HEK293T (cell line): Measurements from ENCODE around the gene TMEM145.
"Not testable (repeated sequence)": the region's sequence is repeated elsewhere in the genome, so short reads cannot be mapped to it uniquely, and the experiment has no call there.

Experiments
- CTCF ChIA-PET: fragments of 350-600 bp; formaldehyde crosslinking; extraction: SDS; loops from one replicate; lab custom pipeline; 2021; ENCODE audit warnings: antibody characterized with exemption, inconsistent platforms; lab: Yijun Ruan, JAX
- POLR2A ChIA-PET: fragments of 350-600 bp; formaldehyde crosslinking; extraction: SDS; loops from one replicate; lab custom pipeline; 2020; ENCODE audit warnings: antibody characterized with exemption, inconsistent platforms; lab: Yijun Ruan, JAX
- DNase-seq: peaks from one replicate; pipeline ENCODE4 v3.0.0; 2012; ENCODE audit warnings: mixed read lengths; ENCODE audit errors: extremely low spot score
- ARNT ChIP-seq: fragments of 450-650 bp; IDR thresholded peaks from 2 replicates; pipeline ENCODE4 v1.6.1; 2017; ENCODE audit warnings: mild to moderate bottlenecking
- BHLHE40 ChIP-seq: fragments of 450-650 bp; IDR thresholded peaks from 2 replicates; pipeline ENCODE4 v1.6.1; 2016; ENCODE audit warnings: mild to moderate bottlenecking, moderate library complexity, borderline replicate concordance
- CTBP1 ChIP-seq: fragments of 450-650 bp; IDR thresholded peaks from 2 replicates; pipeline ENCODE4 v1.6.1; 2016; ENCODE audit warnings: borderline replicate concordance
- ELF4 ChIP-seq: fragments of 450-650 bp; IDR thresholded peaks from 2 replicates; pipeline ENCODE4 v1.6.1; 2017; ENCODE audit warnings: antibody characterized with exemption
- FOXA1 ChIP-seq: fragments of 450-650 bp; IDR thresholded peaks from 2 replicates; pipeline ENCODE4 v1.6.1; 2016; ENCODE audit warnings: mild to moderate bottlenecking
- FOXK2 ChIP-seq: fragments of 450-650 bp; IDR thresholded peaks from 2 replicates; pipeline ENCODE4 v1.6.1; 2016; ENCODE audit warnings: mild to moderate bottlenecking
- FOXM1 ChIP-seq: fragments of 450-650 bp; IDR thresholded peaks from 2 replicates; pipeline ENCODE4 v1.6.1; 2017; ENCODE audit warnings: mild to moderate bottlenecking, borderline replicate concordance
- HDGF ChIP-seq: fragments of 450-650 bp; IDR thresholded peaks from 2 replicates; pipeline ENCODE4 v1.6.1; 2017; ENCODE audit warnings: antibody characterized with exemption, borderline replicate concordance
- L3MBTL2 ChIP-seq: fragments of 450-650 bp; conservative IDR thresholded peaks from 2 replicates; pipeline ENCODE4 v1.6.1; 2016; ENCODE audit warnings: mild to moderate bottlenecking
- LEF1 ChIP-seq: fragments of 450-650 bp; IDR thresholded peaks from 2 replicates; pipeline ENCODE4 v1.6.1; 2017; ENCODE audit warnings: mild to moderate bottlenecking, borderline replicate concordance
- NFRKB ChIP-seq: fragments of 450-650 bp; IDR thresholded peaks from 2 replicates; pipeline ENCODE4 v1.6.1; 2016; ENCODE audit warnings: mild to moderate bottlenecking, moderate library complexity
- PKNOX1 ChIP-seq: fragments of 450-650 bp; IDR thresholded peaks from 2 replicates; pipeline ENCODE4 v1.6.1; 2016
- SP1 ChIP-seq: fragments of 450-650 bp; IDR thresholded peaks from 2 replicates; pipeline ENCODE4 v1.6.1; 2017
- SUZ12 ChIP-seq: fragments of 450-650 bp; IDR thresholded peaks from 2 replicates; pipeline ENCODE4 v1.6.1; 2016; ENCODE audit warnings: mild to moderate bottlenecking
- TARDBP ChIP-seq: fragments of 450-650 bp; IDR thresholded peaks from 2 replicates; pipeline ENCODE4 v1.6.1; 2016
- ZNF384 ChIP-seq: fragments of 450-650 bp; IDR thresholded peaks from 2 replicates; pipeline ENCODE4 v1.6.1; 2016

Gene TMEM145

DNA sequence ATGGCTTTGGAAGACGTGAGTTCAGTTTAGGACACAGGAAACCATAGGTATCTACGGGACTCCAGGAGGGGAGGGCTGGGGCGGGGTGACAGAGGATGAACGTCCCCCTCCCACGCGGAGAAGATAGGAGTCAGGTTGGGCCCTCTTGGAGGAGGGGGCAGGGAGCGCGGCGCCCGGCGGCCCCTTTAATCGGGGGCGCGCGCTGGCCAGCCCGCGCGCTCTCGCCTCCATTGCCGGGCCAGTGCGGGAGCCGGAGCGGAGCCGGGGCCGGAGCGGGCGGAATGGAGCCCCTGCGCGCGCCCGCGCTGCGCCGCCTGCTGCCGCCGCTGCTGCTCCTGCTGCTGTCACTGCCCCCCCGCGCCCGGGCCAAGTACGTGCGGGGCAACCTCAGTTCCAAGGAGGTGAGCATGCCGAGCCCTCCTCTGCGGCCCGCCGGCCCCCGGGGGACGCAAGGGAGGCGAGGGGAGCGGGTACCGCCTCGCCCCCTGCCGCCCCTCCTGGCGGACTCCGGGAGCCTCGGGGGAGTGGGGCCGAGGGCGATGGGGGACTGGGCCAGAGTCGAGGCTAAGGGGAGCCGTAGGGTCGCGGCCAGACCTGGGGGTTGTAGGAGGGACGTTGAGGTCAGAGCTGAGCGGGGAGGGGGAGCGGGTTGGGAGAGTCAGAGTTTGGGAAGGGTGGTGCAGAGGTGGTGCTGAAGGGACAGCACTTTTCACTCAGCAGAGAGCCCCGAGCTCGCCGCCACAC, at the start of gene TMEM145:
TMEM145 (plus strand) TSS at position 214 of the 744 bp plus-strand sequence; CDS start at position 282, 68 bp downstream.
- POLR2A ChIA-PET: interaction anchor here (0.7 to 1.7 kb wide), 3 partner anchors 70 to 83 kb away, joined by 3 to 4 read pairs (median 4); no protein-coding TSS in a partner anchor
- peak; percentile 72; the same call in 1 of the 2 replicates for TF ChIP-seq FOXM1
- no peak for TF ChIP-seq FOXA1
- TF ChIP-seq L3MBTL2: peak; percentile 40
- CTCF ChIA-PET: no interaction called here
- DNase-seq: peak; percentile 81

- POLR2A ChIA-PET: interaction anchor here (1.1 kb wide), 1 partner anchor 10 kb away, joined by 4 read pairs; no protein-coding TSS in a partner anchor
These were observed 47.0 kb upstream of the TMEM145 start for GRCh38 chr19:42266105-42266504.

DNA sequence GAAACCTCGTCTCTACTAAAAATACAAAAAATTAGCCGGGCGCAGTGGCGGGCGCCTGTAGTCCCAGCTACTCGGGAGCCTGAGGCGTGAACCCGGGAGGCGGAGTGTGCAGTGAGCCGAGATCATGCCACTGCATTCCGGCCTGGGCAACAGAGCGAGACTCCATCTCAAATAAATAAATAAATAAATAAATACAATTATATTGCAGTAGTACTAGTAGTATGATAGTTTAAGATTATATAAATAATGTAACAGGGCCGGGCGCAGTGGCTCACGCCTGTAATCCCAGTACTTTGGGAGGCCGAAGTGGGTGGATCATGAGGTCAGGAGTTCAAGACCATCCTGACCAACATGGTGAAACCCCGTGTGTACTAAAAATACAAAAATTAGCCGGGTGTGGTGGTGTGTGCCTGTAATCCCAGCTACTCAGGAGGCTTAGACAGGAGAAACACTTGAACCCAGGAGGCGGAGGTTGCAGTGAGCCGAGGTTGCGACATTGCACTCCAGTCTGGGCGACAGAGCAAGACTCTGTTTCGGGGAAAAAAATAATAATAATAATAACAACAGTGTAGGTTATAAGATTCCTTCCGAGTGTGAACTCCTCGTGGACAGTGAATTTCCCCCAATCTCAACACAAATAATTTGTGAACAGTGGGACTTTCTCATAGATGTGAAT, 46.0 kb upstream of the TMEM145 start:
- POLR2A ChIA-PET: interaction anchor here (1.1 to 1.4 kb wide), 3 partner anchors 11 to 24 kb away, joined by 5 to 7 read pairs (median 6); no protein-coding TSS in a partner anchor
- DNase-seq, CTCF ChIA-PET: not testable (repeated sequence)

More at GRCh38 chr19:42266105-42266504, 47.0 kb upstream of the TMEM145 start:
- DNase-seq, CTCF ChIA-PET: not testable (repeated sequence)
- TF ChIP-seq ZNF384: peak; percentile 56; the same call in 1 of the 2 replicates

GRCh38 chr19:42267644-42268141, 45.4 kb upstream of the TMEM145 start:
- CTCF ChIA-PET: no interaction called here

GRCh38 chr19:42268142-42268703, 44.9 kb upstream of the TMEM145 start:
- TF ChIP-seq CTBP1 (no peak), ARNT (no peak), FOXM1 (no peak), TARDBP (no peak), FOXK2 (no peak), HDGF (no peak), FOXA1 (no peak), PKNOX1 (peak; percentile 63), SP1 (no peak), BHLHE40 (no peak), LEF1 (peak; percentile 66; the same call in 1 of the 2 replicates), ZNF384 (no peak), ELF4 (no peak), NFRKB (no peak), SUZ12 (no peak), L3MBTL2 (peak; percentile 87)
- DNase-seq: peak; percentile 86
- ChIA-PET POLR2A (interaction anchor here (1.1 to 1.4 kb wide), 3 partner anchors 12 to 25 kb away, joined by 5 to 7 read pairs (median 6); no protein-coding TSS in a partner anchor), CTCF (no interaction called here)

More at GRCh38 chr19:42267644-42268141, 45.4 kb upstream of the TMEM145 start:
- no peak for TF ChIP-seq HDGF
- no peak for TF ChIP-seq ELF4
- no peak for TF ChIP-seq L3MBTL2
- TF ChIP-seq LEF1: no peak
- no peak for TF ChIP-seq BHLHE40
- DNase-seq: no peak
- POLR2A ChIA-PET: interaction anchor here (1.1 to 1.4 kb wide), 3 partner anchors 12 to 24 kb away, joined by 5 to 7 read pairs (median 6); no protein-coding TSS in a partner anchor

- CTCF ChIA-PET: interaction anchor here (1.8 kb wide), 1 partner anchor 11 kb away, joined by 5 read pairs; no protein-coding TSS in a partner anchor
- peak; percentile 44; the same call in 1 of the 2 replicates for TF ChIP-seq ELF4
- TF ChIP-seq HDGF: no peak
- TF ChIP-seq LEF1: no peak; the same call in 1 of the 2 replicates
- peak; percentile 100 for TF ChIP-seq PKNOX1
- TF ChIP-seq ZNF384: peak; percentile 96
- TF ChIP-seq SP1: peak; percentile 89
- peak; percentile 93 for DNase-seq
- POLR2A ChIA-PET: interaction anchor here (1.2 kb wide), 1 partner anchor 11 kb away, joined by 4 read pairs; no protein-coding TSS in a partner anchor
These were observed 44.2 kb upstream of the TMEM145 start, which contains the start of gene CIC for GRCh38 chr19:42268704-42269477. Gene CIC, plus strand, starts transcription at chr19:42269252. Its CDS starts 2,532 bp downstream, at chr19:42271784.
